GM19463 (cell line): ENCODE results near the gene RNF220.

Experiments used
- ATAC-seq: cut with Tn5 transposase; IDR thresholded peaks from one replicate; pipeline ENCODE4 v1.9.1; 2021; ENCODE audit warnings: mild to moderate bottlenecking, moderate library complexity; ENCODE audit not compliant: unreplicated experiment

Gene RNF220

GRCh38 chr1:44425341-44426082, 20.5 kb downstream of the RNF220 start:
- ATAC-seq = no peak

DNA sequence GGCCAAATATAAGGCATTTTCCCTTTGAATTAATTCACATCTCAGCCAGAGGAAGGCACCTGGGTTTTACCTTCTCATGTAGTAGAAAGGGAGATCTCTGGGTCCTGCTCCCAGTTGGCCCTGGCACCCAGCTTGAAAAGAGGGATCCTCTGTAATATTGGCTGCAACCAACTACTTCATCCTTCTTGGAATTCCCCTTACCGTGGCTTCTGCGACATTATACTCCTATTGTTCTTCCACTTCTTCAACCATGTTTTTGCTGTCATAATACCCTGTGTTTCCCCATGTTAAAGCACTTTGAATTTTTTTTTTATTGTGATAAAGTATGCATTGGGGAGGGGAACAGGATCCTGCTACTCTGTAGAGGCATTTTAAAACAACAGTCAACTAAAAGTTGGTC, 26.8 kb downstream of the RNF220 start:
- ATAC-seq = no peak

- ATAC-seq = no peak
Observed at GRCh38 chr1:44433209-44433608, 28.2 kb downstream of the RNF220 start.

GRCh38 chr1:44436401-44437106, 31.5 kb downstream of the RNF220 start:
- ATAC-seq = no peak

DNA sequence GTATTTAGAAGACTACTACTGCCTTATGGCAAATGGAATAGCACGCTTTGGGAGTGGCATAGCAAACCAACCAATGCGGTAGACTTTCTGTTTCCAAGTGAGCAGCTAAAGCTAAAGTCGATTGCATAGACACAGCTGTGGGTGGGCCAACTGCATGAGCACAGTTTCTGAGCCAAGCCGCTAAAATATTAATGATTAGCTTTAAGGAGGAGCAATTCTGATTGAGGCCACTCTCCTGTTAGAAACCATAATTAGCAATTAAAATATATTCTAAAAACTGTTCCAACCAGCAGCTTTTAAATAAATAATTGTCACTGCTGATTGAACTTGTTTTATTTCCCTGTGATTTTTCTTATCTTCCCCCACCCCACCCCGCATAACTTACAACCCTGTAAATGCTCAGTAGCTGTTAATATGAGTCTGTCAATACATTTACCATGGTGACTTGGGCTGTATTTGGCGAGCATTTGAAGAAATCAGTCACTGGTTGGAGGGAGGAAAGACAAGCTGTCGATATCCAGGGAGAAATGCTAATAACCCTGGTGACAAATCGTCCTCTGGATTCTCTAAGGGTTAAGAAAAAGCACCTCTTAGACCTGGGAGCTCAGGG, 32.2 kb downstream of the RNF220 start:
- no peak for ATAC-seq

DNA sequence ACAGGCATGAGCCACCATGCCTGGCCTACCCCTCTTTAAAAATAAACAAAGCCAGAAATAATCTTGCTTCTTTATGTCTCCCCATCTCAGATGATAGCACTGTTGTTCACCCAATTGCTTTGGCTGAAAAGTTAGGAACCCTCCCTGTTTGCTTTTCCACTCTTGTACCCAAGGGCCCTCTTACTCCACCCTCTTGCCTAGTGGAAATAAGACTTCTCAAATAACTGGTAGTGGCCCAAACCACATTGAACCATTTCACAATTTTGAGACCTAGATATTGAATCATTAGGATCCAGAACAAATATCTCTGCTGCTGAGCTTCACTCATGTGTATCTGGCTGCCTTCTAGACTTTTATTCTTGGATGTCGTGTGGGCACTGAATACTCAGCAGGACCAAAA, 37.7 kb downstream of the RNF220 start:
- ATAC-seq = no peak

DNA sequence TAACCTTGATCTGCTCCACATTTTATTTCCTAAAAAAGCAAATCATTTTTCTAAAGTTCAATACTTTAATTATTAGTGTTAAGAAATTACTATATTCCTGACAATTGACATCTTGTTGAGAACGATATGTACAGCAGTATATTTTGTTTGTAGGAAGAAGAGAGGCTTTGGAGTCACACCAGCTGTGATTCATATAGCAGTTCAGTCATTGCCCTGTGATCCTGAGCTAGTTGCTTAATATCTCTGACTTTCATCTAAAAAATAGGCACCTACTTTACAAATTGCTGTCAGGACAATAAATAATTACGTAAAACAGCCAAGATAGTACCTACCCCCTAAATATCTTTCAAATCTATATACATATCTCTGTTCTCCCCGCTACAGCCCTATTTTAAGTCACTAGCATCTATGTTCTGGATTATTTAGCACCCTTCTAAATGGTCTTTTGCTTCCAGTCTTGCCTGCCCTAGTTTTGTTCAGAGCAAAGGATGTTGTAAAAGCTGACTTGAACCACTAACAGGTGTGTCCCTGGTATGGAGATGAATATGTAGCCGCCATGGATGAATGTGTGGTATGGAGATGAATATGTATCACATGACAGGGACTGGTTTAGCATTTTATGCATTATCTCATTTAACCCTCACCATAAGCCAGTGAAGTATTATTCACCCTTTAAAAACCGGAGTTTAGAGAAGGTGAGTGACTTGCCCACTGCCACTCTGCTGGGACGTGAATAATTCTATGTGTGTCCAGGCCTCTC, 42.2 kb downstream of the RNF220 start:
- no peak for ATAC-seq

- no peak for ATAC-seq
Observed at GRCh38 chr1:44453798-44454349, 48.8 kb downstream of the RNF220 start.

DNA sequence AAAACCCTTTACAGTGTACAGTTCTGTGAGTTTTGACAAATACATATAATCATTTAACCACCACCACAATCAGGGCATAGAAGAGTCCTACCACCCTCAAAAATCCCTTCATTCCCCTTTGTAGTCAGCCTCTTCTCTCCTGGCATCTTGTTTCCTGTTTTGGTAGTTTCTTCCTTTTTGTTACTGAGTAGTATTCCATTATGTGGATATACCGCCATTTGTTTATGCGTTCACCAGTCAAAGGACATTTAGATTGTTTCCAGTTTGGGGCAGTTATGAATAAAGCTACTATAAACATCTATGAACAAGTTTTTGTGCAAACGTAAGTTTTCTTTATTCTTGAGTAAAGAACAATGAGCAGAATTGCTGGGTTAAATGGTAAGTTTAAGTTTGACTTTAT, 49.6 kb downstream of the RNF220 start:
- no peak for ATAC-seq

DNA sequence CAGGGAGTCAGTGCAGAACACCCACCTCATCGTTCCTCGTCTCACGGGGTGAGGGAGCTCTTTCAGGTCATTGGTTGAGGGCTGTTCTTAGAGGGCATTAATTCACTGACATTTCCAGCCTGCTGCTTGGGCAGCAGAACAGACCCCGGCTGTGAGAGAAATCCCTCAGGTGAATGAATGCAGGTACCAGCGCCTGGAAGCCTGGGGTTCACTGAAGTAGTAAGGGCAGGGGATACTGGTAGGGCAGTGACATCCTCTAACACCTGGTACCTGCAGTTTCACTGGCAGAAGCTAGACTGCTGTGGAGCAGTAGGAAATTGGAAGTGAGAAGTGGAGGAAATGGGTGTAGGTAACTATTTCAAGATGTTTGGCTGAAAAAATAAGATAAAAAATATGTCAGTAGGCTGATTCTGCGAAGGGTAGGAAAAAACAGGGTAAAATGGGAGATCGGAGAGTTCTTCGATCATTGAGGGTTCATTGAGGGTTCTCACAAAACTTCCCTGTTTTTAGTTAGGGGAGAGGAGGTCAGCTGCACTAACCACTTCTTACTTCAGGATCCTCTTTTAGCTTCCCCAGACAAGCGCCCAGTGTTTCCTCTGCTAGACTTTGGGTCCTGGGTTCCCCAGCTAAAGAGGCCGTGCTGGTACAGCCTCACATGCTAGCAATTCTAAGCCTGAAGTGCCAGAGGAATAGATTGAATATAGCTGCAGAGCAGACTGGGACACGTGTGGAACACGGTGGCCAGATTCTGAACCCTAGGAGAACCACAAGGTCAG, 55.2 kb downstream of the RNF220 start:
- ATAC-seq = no peak

DNA sequence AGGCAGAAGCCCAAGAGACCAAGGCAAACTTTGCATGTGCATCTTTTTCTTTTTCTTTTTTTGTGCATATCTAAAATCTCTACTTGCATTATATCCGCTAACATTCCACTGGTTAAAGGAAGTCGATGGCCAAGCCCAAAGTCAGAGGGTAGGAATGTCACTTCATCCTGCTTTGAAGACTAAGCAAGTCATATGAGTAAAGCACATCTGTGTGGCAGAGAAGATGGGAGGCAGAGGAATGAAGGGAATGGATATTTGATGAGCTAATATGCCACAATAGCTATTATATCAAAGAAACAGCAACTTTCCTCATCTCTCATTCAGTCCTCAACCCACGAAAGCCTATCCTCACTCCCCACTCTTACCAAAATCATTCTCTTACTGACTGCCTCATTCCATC, 59.3 kb downstream of the RNF220 start:
- no peak for ATAC-seq

GRCh38 chr1:44467566-44467965, 62.5 kb downstream of the RNF220 start:
- ATAC-seq = no peak

GRCh38 chr1:44471911-44472453, 66.9 kb downstream of the RNF220 start:
- no peak for ATAC-seq

DNA sequence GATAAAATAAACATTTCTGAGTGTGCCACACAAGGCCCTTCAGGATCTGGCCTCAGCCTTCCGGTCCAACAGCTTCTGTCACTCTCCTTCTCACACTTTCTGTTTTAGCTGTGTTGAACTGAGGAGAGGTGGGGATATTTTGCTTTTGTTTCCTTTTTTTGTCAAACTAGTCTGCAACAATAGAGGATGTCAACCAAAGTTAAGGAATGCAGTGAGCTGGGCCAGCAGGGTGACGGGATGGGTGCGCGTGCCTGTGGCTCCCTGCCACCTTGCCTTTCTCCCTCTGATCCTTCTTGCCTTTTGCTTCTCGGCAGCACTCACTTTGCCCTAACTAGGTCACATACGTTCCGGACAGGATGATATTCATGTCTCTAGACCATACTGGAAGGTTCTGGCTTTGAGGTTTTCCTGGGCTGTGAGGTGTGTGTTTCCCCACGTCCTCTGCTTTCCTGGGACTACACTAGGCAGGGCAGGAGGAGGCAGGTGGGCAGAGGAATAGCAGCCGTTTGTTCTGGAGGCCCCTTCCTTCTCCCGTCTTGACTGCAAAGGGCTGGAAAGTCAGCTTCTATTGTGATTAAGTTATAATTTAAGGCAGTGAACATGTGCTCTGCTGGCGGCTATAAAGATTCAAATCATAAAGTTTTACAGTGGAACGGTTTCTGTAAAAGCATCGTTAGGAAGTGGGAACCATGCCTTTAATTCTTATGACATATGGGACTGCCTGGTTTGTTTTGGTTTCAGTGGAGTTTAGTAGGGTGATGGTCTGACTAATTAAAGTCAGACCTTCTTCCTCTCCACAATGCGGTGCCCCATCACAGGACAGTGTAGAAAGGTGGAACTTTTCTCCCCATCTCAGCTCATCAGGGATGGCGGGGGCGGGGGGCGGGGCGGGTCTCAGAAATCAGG, 67.8 kb downstream of the RNF220 start:
- no peak for ATAC-seq

DNA sequence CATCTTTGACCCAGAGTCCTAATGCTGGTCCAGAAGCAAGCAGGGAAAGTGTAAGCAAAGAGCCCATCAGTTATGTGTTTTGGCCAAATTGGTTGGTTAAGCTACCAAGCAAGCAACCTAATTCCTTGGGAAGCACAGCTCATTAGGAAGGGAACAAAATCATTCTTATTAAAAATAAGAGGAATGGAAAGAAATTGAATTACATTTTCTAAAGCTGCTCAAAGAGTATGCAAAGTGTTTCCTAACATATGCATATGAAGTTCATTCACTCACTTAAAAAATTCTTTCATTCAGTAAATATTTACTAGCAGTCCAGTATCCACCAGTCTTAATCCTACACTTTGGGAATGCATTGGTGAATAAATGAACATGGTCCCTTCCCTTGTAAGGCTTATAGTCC, 71.8 kb downstream of the RNF220 start:
- ATAC-seq = no peak

GRCh38 chr1:44481701-44482100, 76.6 kb downstream of the RNF220 start:
- no peak for ATAC-seq

DNA sequence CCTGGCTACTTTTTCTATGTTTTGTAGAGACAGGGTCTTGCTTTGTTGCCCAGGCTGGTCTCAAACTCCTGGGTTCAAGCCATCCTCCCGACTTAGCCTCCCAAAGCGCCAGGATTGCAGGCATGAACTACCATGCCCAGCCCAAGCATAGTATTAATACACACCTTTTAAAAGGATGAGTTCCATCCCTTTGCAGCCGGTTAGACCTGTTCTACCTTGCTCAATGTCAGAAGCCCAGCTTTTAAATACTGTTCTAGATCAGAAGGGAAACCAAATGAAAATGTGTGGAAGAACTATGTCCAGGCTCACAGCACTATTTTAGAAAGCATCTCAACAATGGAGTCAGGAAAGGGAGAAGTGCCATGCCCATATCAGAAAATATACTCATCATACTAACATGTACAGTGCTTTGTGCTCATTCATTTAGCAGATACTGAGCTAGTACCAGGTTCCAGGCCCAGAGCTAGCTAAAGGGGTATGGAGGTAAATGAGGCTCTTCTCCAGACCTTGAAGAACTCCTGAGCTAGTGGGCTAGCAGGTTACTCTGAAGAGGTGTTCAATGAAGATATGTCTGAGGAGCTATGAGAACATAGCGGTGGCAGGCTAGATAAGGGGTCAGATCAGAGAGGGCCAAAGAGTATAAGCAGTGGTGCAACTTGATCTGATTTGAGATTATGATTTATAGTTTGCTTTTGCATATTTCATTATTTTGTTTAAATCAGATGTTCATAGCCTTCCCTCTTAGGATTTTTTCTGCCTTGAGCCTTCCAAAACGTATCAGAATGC, 78.2 kb downstream of the RNF220 start:
- ATAC-seq = no peak

DNA sequence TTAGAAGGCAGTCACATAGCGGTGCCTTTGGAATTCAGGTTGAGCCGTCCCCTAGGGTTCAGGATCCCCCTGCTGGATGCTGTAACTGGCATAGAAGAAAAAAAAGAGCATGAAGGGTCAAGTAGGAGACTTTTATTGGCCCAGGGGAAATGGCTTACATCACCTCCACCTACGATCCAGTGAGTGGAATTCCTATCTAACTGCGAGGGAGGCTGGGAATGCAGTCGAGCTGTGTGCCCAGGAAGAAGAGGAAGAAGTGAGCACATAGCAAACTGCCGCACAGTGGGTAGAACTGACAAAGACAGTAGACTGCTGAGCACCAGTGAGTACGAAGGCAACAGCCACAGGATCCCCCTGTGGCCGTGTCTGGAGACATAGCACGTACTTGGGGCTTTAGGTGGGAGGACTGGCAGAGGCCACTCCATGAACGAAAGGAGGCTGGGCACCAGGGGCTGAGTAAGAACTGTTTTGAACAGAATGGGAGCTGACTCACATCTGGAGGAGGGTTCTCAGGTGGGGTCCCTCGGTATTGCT, 79.2 kb downstream of the RNF220 start:
- ATAC-seq = no peak
